HG03196 (cell line): ENCODE results near the gene F13A1.

Experiments
- ATAC-seq: cut with Tn5 transposase; IDR thresholded peaks from one replicate; pipeline ENCODE4 v1.9.1; 2021; ENCODE audit not compliant: unreplicated experiment

Gene F13A1

GRCh38 chr6:6244624-6245023, 75.8 kb downstream of the F13A1 start:
- no peak for ATAC-seq

- ATAC-seq: no peak
Observed at GRCh38 chr6:6243846-6244245, 76.6 kb downstream of the F13A1 start.

GRCh38 chr6:6239598-6240581, 80.6 kb downstream of the F13A1 start:
- no peak for ATAC-seq

GRCh38 chr6:6236730-6237469, 83.6 kb downstream of the F13A1 start:
- ATAC-seq: no peak

- ATAC-seq: no peak
Observed at GRCh38 chr6:6235786-6236185, 84.7 kb downstream of the F13A1 start.

- no peak for ATAC-seq
Observed at GRCh38 chr6:6234963-6235362, 85.5 kb downstream of the F13A1 start.

GRCh38 chr6:6230286-6230685, 90.2 kb downstream of the F13A1 start:
- no peak for ATAC-seq

- no peak for ATAC-seq
Observed at GRCh38 chr6:6227896-6228295, 92.6 kb downstream of the F13A1 start.

- ATAC-seq: no peak
Observed at GRCh38 chr6:6225885-6226529, 94.5 kb downstream of the F13A1 start.

GRCh38 chr6:6224933-6225486, 95.5 kb downstream of the F13A1 start:
- no peak for ATAC-seq

GRCh38 chr6:6221787-6222535, 98.5 kb downstream of the F13A1 start:
- no peak for ATAC-seq

GRCh38 chr6:6220718-6221117, 99.7 kb downstream of the F13A1 start:
- ATAC-seq: no peak

GRCh38 chr6:6219716-6220115, 100.7 kb downstream of the F13A1 start:
- no peak for ATAC-seq

GRCh38 chr6:6218759-6219085, 101.7 kb downstream of the F13A1 start:
- no peak for ATAC-seq

- no peak for ATAC-seq
Observed at GRCh38 chr6:6217855-6218758, 102.4 kb downstream of the F13A1 start.

- no peak for ATAC-seq
Observed at GRCh38 chr6:6210994-6211393, 109.5 kb downstream of the F13A1 start.

- no peak for ATAC-seq
Observed at GRCh38 chr6:6202886-6203285, 117.6 kb downstream of the F13A1 start.

GRCh38 chr6:6201200-6201599, 119.3 kb downstream of the F13A1 start:
- no peak for ATAC-seq

- ATAC-seq: no peak
Observed at GRCh38 chr6:6199678-6200077, 120.8 kb downstream of the F13A1 start.

- ATAC-seq: no peak
Observed at GRCh38 chr6:6196762-6197161, 123.7 kb downstream of the F13A1 start.
